Tibial nerve (tissue), 4 donors: ENCODE data around the gene TMEM135. TPM values are rescaled to one million over a fixed set of nuclear protein-coding genes. Genes with fewer than 3 reads are reported as not detected.

ENCODE experiments used
- DNase-seq, 2 donors: peaks; one replicate each; pipeline ENCODE4 v3.0.0-alpha.2; 2019; ENCODE audit warnings: low spot score in 2 of 2
- H3K27ac ChIP-seq, 4 donors: fragments of 200-600 bp; sonication (generic) in 3 of 4; one replicate each; pipeline ENCODE4 v1.5.1; 2017 to 2019; ENCODE audit warnings: mild to moderate bottlenecking in 1 of 4
- H3K27me3 ChIP-seq, 2 donors: fragments of 200-600 bp; sonication (generic) in 1 of 2; one replicate each; pipeline versions ENCODE4 v1.5.1 to v1.6.0; 2017 to 2019
- H3K36me3 ChIP-seq, 3 donors: fragments of 200-600 bp; sonication (generic); one replicate each; pipeline ENCODE4 v1.5.1; 2018 to 2019
- H3K4me1 ChIP-seq, 4 donors: fragments of 200-600 bp; sonication (generic) in 3 of 4; one replicate each; pipeline ENCODE4 v1.5.1; 2017 to 2019
- H3K4me3 ChIP-seq, 4 donors: fragments of 200-600 bp; sonication (generic) in 3 of 4; one replicate each; pipeline ENCODE4 v1.5.1; 2017 to 2019; ENCODE audit warnings: mild to moderate bottlenecking in 1 of 4, moderate library complexity in 1 of 4
- H3K9me3 ChIP-seq, 4 donors: fragments of 200-600 bp; sonication (generic) in 3 of 4; one replicate each; pipeline ENCODE4 v1.5.1; 2017 to 2019
- EP300 ChIP-seq, 2 donors: sonication (generic); formaldehyde crosslinking; IDR thresholded peaks; one replicate each; pipeline ENCODE4 v1.6.1; 2017; ENCODE audit warnings: antibody characterized with exemption in 2 of 2, mild to moderate bottlenecking in 1 of 2
- POLR2A ChIP-seq, 2 donors: fragments of 450-650 bp; IDR thresholded peaks; one replicate each; pipeline ENCODE4 v1.6.1; 2017; ENCODE audit warnings: antibody characterized with exemption in 2 of 2, mild to moderate bottlenecking in 2 of 2, moderate library complexity in 2 of 2
- WGBS, 2 donors: methylation state at CpG; one replicate each; pipeline ENCODE4 v1.1.5; 2018; 5-methylcytosine and 5-hydroxymethylcytosine counted together
- total RNA-seq, 4 donors: library from RNA; depleted of rRNA; stranded (reverse); fragments of >200 nt; gene quantifications; one replicate each; pipeline ENCODE4 v1.1.0, GENCODE V29; 2016
- TF ChIP-seq, protein P1 (sequence below), 5 experiments: fragments of 200-600 bp in 3 of 5; fragments of 450-650 bp in 2 of 5; sonication (generic) in 3 of 5; IDR thresholded peaks; one replicate each; pipeline ENCODE4 v1.5.1; 2016 to 2019; ENCODE audit warnings: antibody characterized with exemption in 5 of 5, mild to moderate bottlenecking in 3 of 5, moderate library complexity in 2 of 5

The TMEM135 gene
- total RNA-seq, 4 donors from 2014 or later, result 23.2 to 28.5 (median 25.6) TPM

GRCh38 chr11:87076260-87076783, 38.6 kb downstream of the TMEM135 start:
- no peak overlapping the region for H3K4me3 ChIP-seq
- TF ChIP-seq EP300 (IDR thresholded peaks at IDR 0.05) (no peak), POLR2A (IDR thresholded peaks at IDR 0.05) (no peak)
- TF ChIP-seq, protein P1, sequence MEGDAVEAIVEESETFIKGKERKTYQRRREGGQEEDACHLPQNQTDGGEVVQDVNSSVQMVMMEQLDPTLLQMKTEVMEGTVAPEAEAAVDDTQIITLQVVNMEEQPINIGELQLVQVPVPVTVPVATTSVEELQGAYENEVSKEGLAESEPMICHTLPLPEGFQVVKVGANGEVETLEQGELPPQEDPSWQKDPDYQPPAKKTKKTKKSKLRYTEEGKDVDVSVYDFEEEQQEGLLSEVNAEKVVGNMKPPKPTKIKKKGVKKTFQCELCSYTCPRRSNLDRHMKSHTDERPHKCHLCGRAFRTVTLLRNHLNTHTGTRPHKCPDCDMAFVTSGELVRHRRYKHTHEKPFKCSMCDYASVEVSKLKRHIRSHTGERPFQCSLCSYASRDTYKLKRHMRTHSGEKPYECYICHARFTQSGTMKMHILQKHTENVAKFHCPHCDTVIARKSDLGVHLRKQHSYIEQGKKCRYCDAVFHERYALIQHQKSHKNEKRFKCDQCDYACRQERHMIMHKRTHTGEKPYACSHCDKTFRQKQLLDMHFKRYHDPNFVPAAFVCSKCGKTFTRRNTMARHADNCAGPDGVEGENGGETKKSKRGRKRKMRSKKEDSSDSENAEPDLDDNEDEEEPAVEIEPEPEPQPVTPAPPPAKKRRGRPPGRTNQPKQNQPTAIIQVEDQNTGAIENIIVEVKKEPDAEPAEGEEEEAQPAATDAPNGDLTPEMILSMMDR (IDR thresholded peaks at IDR 0.05), result no peak
- 54 to 74% methylated on average over 3 of the region's 3 CpGs for WGBS, 2 donors
- H3K9me3 ChIP-seq, result peaks cover 0 to 7% (median 0%) of the 10 kb centered on the region in 4 donors
- H3K27ac ChIP-seq, result no peak overlapping the region
- H3K4me1 ChIP-seq, result no peaks in the 10 kb centered on the region
- no peak for DNase-seq
- no peaks in the 10 kb centered on the region for H3K27me3 ChIP-seq
- H3K36me3 ChIP-seq, result peaks cover 0 to 68% (median 0%) of the 10 kb centered on the region in 3 donors

- TF ChIP-seq, protein P1 (IDR thresholded peaks at IDR 0.05), result no peak
- no peak for TF ChIP-seq EP300 (IDR thresholded peaks at IDR 0.05)
- no peak for TF ChIP-seq POLR2A (IDR thresholded peaks at IDR 0.05)
- Histone ChIP-seq H3K36me3 (peaks cover 0 to 63% (median 0%) of the 10 kb centered on the region in 3 donors), H3K9me3 (peaks cover 0 to 7% (median 0%) of the 10 kb centered on the region in 4 donors), H3K4me1 (peaks cover 0 to 3% (median 0%) of the 10 kb centered on the region in 4 donors), H3K27ac (no peak overlapping the region), H3K27me3 (no peaks in the 10 kb centered on the region), H3K4me3 (no peak overlapping the region)
- WGBS, 2 donors, result 86 to 89% methylated on average over 3 of the region's 3 CpGs
- DNase-seq, result no peak
Measured at GRCh38 chr11:87076874-87077429, 39.2 kb downstream of the TMEM135 start.

DNA sequence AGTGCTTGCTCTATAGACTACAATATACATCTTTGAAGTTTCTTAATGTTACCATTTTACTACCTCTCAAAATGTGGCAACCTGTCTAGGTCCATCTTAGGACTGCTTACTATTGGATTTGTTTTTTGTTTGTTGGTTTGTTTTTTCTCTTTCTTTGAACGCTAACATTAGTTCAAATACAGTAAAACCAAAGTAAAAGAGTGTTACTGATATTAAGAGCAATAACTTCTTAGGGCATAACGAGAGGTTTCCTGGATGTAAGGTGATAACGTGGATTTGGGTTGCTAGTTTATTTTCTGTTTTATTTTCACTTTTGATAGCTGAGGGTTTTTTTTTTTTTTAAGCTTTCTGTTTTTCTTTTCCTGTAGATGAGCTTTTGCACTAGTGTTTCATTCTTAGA, 43.6 kb downstream of the TMEM135 start:
- H3K27me3 ChIP-seq, result no peaks in the 10 kb centered on the region
- H3K36me3 ChIP-seq, result peaks cover 0 to 27% (median 0%) of the 10 kb centered on the region in 3 donors
- peaks cover 0 to 7% (median 0%) of the 10 kb centered on the region in 4 donors for H3K9me3 ChIP-seq
- H3K27ac ChIP-seq, result no peak overlapping the region
- TF ChIP-seq, protein P1 (IDR thresholded peaks at IDR 0.05), result no peak
- TF ChIP-seq EP300 (IDR thresholded peaks at IDR 0.05), result no peak
- TF ChIP-seq POLR2A (IDR thresholded peaks at IDR 0.05), result no peak
- no peak for DNase-seq
- 59 to 73% methylated on average over 3 of the region's 3 CpGs for WGBS, 2 donors
- peaks cover 0 to 17% (median 3%) of the 10 kb centered on the region in 4 donors for H3K4me1 ChIP-seq
- no peak overlapping the region for H3K4me3 ChIP-seq

- DNase-seq, result no peak
- H3K4me3 ChIP-seq, result no peak overlapping the region
- no peak overlapping the region for H3K27ac ChIP-seq
- peaks cover 0 to 17% (median 3%) of the 10 kb centered on the region in 4 donors for H3K4me1 ChIP-seq
- peaks cover 0 to 27% (median 0%) of the 10 kb centered on the region in 3 donors for H3K36me3 ChIP-seq
- H3K9me3 ChIP-seq, result peaks cover 0 to 1% (median 0%) of the 10 kb centered on the region in 4 donors
- TF ChIP-seq, protein P1 (IDR thresholded peaks at IDR 0.05), result no peak
- TF ChIP-seq EP300 (IDR thresholded peaks at IDR 0.05) (no peak), POLR2A (IDR thresholded peaks at IDR 0.05) (no peak)
- H3K27me3 ChIP-seq, result no peaks in the 10 kb centered on the region
- 44 to 45% methylated on average over 3 of the region's 3 CpGs for WGBS, 2 donors
Measured at GRCh38 chr11:87082590-87082989, 44.9 kb downstream of the TMEM135 start.

DNA sequence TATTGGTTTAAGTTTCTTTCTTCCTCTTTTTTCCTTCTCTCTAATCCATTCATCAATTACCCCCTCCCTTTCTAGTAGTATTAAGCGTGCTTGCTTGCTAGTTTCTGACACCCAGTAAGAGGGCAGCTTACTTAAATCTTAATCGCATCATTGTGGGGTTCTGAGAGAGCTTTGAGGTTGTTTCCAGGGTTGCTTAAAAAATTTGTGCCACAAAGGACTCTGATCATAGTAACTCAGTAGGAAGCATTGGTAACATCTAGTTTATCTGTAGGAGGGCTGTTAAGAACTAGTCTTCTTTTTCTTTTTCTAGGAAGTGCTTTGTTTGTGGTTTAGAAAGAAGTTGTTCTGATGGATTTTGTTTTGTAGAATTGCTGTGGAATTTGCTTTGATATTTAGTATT, 45.3 kb downstream of the TMEM135 start:
- TF ChIP-seq POLR2A (IDR thresholded peaks at IDR 0.05) (no peak), EP300 (IDR thresholded peaks at IDR 0.05) (no peak)
- TF ChIP-seq, protein P1 (IDR thresholded peaks at IDR 0.05), result no peak
- H3K36me3 ChIP-seq, result peaks cover 0 to 27% (median 0%) of the 10 kb centered on the region in 3 donors
- 35 to 42% methylated on average over 2 of the region's 2 CpGs for WGBS, 2 donors
- H3K9me3 ChIP-seq, result no peaks in the 10 kb centered on the region
- H3K4me3 ChIP-seq, result no peak overlapping the region
- H3K27me3 ChIP-seq, result no peaks in the 10 kb centered on the region
- no peak overlapping the region for H3K27ac ChIP-seq
- peaks cover 0 to 17% (median 3%) of the 10 kb centered on the region in 4 donors for H3K4me1 ChIP-seq
- no peak for DNase-seq
